Ascending aorta (tissue), 2 donors: ENCODE measurements around the gene PIK3CD. TPM values are rescaled to one million over a fixed set of nuclear protein-coding genes. Genes with fewer than 3 reads are reported as not detected.

Experiments
- DNase-seq, 2 donors: peaks; one replicate each; pipeline ENCODE4 v3.0.0-alpha.2; 2019; ENCODE audit warnings: low spot score in 2 of 2
- H3K27ac ChIP-seq, 2 donors: fragments of 200-600 bp; sonication (generic); one replicate each; pipeline ENCODE4 v1.5.1; 2016 to 2017; ENCODE audit warnings: mild to moderate bottlenecking in 1 of 2
- H3K27me3 ChIP-seq: fragments of 200-600 bp; sonication (generic); one replicate; pipeline ENCODE4 v1.5.1; 2017
- H3K36me3 ChIP-seq, 2 donors: fragments of 200-600 bp; sonication (generic); one replicate each; pipeline ENCODE4 v1.5.1; 2016
- H3K4me1 ChIP-seq, 2 donors: fragments of 200-600 bp; sonication (generic); one replicate each; pipeline ENCODE4 v1.5.1; 2016 to 2017; ENCODE audit warnings: mild to moderate bottlenecking in 1 of 2
- H3K4me3 ChIP-seq, 2 donors: fragments of 200-600 bp; sonication (generic); one replicate each; pipeline ENCODE4 v1.5.1; 2016 to 2017; ENCODE audit warnings: mild to moderate bottlenecking in 1 of 2
- H3K9me3 ChIP-seq, 2 donors: fragments of 200-600 bp; sonication (generic); one replicate each; pipeline ENCODE4 v1.5.1; 2016
- intact Hi-C: fragments of 100-400 bp; cut with DNase I; formaldehyde crosslinking; loops from one replicate; pipeline ENCODE4 v1.15.1; 2023
- total RNA-seq: library from RNA; depleted of rRNA; stranded (reverse); fragments of >200 nt; gene quantifications from one replicate; pipeline ENCODE4 v1.1.0, GENCODE V29; 2016
- TF ChIP-seq, protein P1 (sequence below), 3 experiments: fragments of 200-600 bp in 2 of 3; fragments of 450-650 bp in 1 of 3; sonication (generic) in 2 of 3; IDR thresholded peaks; one replicate each; pipeline ENCODE4 v1.5.1; 2016 to 2019; ENCODE audit warnings: antibody characterized with exemption in 3 of 3, mild to moderate bottlenecking in 1 of 3, moderate library complexity in 1 of 3

PIK3CD gene
- total RNA-seq, 1 donor from 2014 or later, result 19.7 TPM

DNA sequence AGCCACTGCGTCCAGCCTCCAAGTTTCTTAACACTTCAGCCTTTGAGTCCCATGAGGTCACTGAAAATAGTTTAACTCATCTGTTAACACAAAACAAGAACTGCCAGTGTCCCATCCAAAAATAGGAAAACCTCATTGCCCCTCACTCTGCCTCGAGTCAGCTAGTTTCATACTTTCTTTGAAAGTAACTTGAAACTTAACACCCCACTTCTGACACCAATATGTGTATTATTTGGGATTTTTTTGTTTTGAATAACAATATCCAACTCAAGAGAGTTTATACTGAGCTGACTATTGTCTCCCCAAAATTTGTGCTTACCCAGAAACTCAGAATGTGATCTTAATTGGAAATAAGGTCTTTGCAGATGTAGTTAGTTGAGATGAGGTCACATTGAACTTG, 16.9 kb upstream of the PIK3CD start:
- H3K36me3 ChIP-seq, result no peaks in the 10 kb centered on the region
- DNase-seq, result no peak
- intact Hi-C loops, result no loop called here
- H3K27me3 ChIP-seq, result no peaks in the 10 kb centered on the region
- H3K4me1 ChIP-seq, result no peaks in the 10 kb centered on the region
- no peak overlapping the region for H3K4me3 ChIP-seq
- TF ChIP-seq, protein P1, sequence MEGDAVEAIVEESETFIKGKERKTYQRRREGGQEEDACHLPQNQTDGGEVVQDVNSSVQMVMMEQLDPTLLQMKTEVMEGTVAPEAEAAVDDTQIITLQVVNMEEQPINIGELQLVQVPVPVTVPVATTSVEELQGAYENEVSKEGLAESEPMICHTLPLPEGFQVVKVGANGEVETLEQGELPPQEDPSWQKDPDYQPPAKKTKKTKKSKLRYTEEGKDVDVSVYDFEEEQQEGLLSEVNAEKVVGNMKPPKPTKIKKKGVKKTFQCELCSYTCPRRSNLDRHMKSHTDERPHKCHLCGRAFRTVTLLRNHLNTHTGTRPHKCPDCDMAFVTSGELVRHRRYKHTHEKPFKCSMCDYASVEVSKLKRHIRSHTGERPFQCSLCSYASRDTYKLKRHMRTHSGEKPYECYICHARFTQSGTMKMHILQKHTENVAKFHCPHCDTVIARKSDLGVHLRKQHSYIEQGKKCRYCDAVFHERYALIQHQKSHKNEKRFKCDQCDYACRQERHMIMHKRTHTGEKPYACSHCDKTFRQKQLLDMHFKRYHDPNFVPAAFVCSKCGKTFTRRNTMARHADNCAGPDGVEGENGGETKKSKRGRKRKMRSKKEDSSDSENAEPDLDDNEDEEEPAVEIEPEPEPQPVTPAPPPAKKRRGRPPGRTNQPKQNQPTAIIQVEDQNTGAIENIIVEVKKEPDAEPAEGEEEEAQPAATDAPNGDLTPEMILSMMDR (IDR thresholded peaks at IDR 0.05), result no peak
- H3K27ac ChIP-seq, result no peak overlapping the region
- H3K9me3 ChIP-seq, result no peaks in the 10 kb centered on the region

- Histone ChIP-seq H3K27ac (no peak overlapping the region), H3K9me3 (no peaks in the 10 kb centered on the region), H3K4me3 (no peak overlapping the region), H3K4me1 (no peaks in the 10 kb centered on the region), H3K27me3 (no peaks in the 10 kb centered on the region), H3K36me3 (no peaks in the 10 kb centered on the region)
- intact Hi-C loops, result no loop called here
- TF ChIP-seq, protein P1 (IDR thresholded peaks at IDR 0.05), result no peak
- no peak for DNase-seq
These were observed 12.3 kb upstream of the PIK3CD start for GRCh38 chr1:9639227-9639626.

- TF ChIP-seq, protein P1 (IDR thresholded peaks at IDR 0.05), result no peak
- H3K4me3 ChIP-seq, result no peak overlapping the region
- no peak overlapping the region for H3K27ac ChIP-seq
These were observed 7.9 kb upstream of the PIK3CD start for GRCh38 chr1:9643351-9644256.

GRCh38 chr1:9646037-9646436, 5.5 kb upstream of the PIK3CD start:
- Histone ChIP-seq H3K27ac (no peak overlapping the region), H3K27me3 (no peaks in the 10 kb centered on the region), H3K4me3 (no peak overlapping the region), H3K9me3 (no peaks in the 10 kb centered on the region), H3K36me3 (no peaks in the 10 kb centered on the region), H3K4me1 (no peaks in the 10 kb centered on the region)
- intact Hi-C loops, result no loop called here
- no peak for DNase-seq
- TF ChIP-seq, protein P1 (IDR thresholded peaks at IDR 0.05), result no peak

More at GRCh38 chr1:9643351-9644256, 7.9 kb upstream of the PIK3CD start:
- no peaks in the 10 kb centered on the region for H3K9me3 ChIP-seq
- intact Hi-C loops, result no loop called here
- no peaks in the 10 kb centered on the region for H3K27me3 ChIP-seq
- H3K4me1 ChIP-seq, result no peaks in the 10 kb centered on the region
- DNase-seq, result no peak
- H3K36me3 ChIP-seq, result no peaks in the 10 kb centered on the region

- Histone ChIP-seq H3K9me3 (no peaks in the 10 kb centered on the region), H3K4me1 (peaks cover 7 to 12% of the 10 kb centered on the region in 2 donors), H3K27me3 (no peaks in the 10 kb centered on the region), H3K36me3 (no peaks in the 10 kb centered on the region), H3K27ac (no peak overlapping the region), H3K4me3 (no peak overlapping the region)
- no peak for DNase-seq
- intact Hi-C loops, result no loop called here
- TF ChIP-seq, protein P1 (IDR thresholded peaks at IDR 0.05), result no peak
These were observed 3.4 kb upstream of the PIK3CD start for GRCh38 chr1:9648171-9648570.
